ENCODE measurements around the gene ALCAM. TPM values are rescaled to one million over a fixed set of nuclear protein-coding genes. Genes with fewer than 3 reads are reported as not detected.
"Not testable (repeated sequence)": the region's sequence is repeated elsewhere in the genome, so short reads cannot be mapped to it uniquely, and the experiment has no call there.

Gene ALCAM
- total RNA-seq, 2 donors from 2014 or later: 3.3 to 16.5 TPM

- no peak for DNase-seq (ENCODE audit: low spot score)
- no peaks in the 10 kb centered on the region for H3K27me3 ChIP-seq
- TF ChIP-seq CTCF (IDR thresholded peaks at IDR 0.05): no peak
- H3K9me3 ChIP-seq: no peaks in the 10 kb centered on the region
- H3K27ac ChIP-seq: no peak overlapping the region
- no peak overlapping the region for H3K4me3 ChIP-seq
- no peaks in the 10 kb centered on the region for H3K4me1 ChIP-seq
- no peaks in the 10 kb centered on the region for H3K36me3 ChIP-seq
Observed at GRCh38 chr3:105385179-105385578, 18.5 kb downstream of the ALCAM start.

GRCh38 chr3:105385819-105386508 is 19.3 kb downstream of the ALCAM start:
- Histone ChIP-seq H3K9me3 (peaks cover 0 to 5% of the 10 kb centered on the region in 2 donors), H3K36me3 (no peaks in the 10 kb centered on the region), H3K4me1 (no peaks in the 10 kb centered on the region), H3K27ac (no peak overlapping the region), H3K4me3 (no peak overlapping the region), H3K27me3 (no peaks in the 10 kb centered on the region)
- no peak for DNase-seq (ENCODE audit: low spot score)
- no peak for TF ChIP-seq CTCF (IDR thresholded peaks at IDR 0.05)

GRCh38 chr3:105387122-105387751 is 20.5 kb downstream of the ALCAM start:
- DNase-seq (ENCODE audit: low spot score): no peak
- H3K27me3 ChIP-seq: no peaks in the 10 kb centered on the region
- H3K9me3 ChIP-seq: peaks cover 0 to 16% of the 10 kb centered on the region in 2 donors
- no peak overlapping the region for H3K4me3 ChIP-seq
- no peak overlapping the region for H3K27ac ChIP-seq
- no peaks in the 10 kb centered on the region for H3K4me1 ChIP-seq
- no peaks in the 10 kb centered on the region for H3K36me3 ChIP-seq
- TF ChIP-seq CTCF (IDR thresholded peaks at IDR 0.05): no peak

- Histone ChIP-seq H3K4me1 (no peaks in the 10 kb centered on the region), H3K27me3 (no peaks in the 10 kb centered on the region), H3K4me3 (no peak overlapping the region), H3K36me3 (no peaks in the 10 kb centered on the region), H3K27ac (no peak overlapping the region), H3K9me3 (peaks cover 0 to 22% of the 10 kb centered on the region in 2 donors)
- no peak for TF ChIP-seq CTCF (IDR thresholded peaks at IDR 0.05)
- no peak for DNase-seq (ENCODE audit: low spot score)
Observed at GRCh38 chr3:105388176-105388575, 21.5 kb downstream of the ALCAM start.

- H3K4me3 ChIP-seq; H3K4me1 ChIP-seq; H3K36me3 ChIP-seq; H3K27ac ChIP-seq; DNase-seq (ENCODE audit: low spot score); H3K27me3 ChIP-seq: not testable (repeated sequence)
- peaks cover 0 to 22% of the 10 kb centered on the region in 2 donors for H3K9me3 ChIP-seq
Observed at GRCh38 chr3:105389759-105390158, 23.1 kb downstream of the ALCAM start.

- not testable (repeated sequence) for DNase-seq (ENCODE audit: low spot score); H3K27ac ChIP-seq; H3K4me1 ChIP-seq; H3K27me3 ChIP-seq; H3K36me3 ChIP-seq; H3K4me3 ChIP-seq
- H3K9me3 ChIP-seq: peaks cover 0 to 22% of the 10 kb centered on the region in 2 donors
Observed at GRCh38 chr3:105392598-105392997, 25.9 kb downstream of the ALCAM start.

- no peak overlapping the region for H3K27ac ChIP-seq
- no peak overlapping the region for H3K4me3 ChIP-seq
- no peaks in the 10 kb centered on the region for H3K36me3 ChIP-seq
- no peak for TF ChIP-seq CTCF (IDR thresholded peaks at IDR 0.05)
- H3K4me1 ChIP-seq: no peaks in the 10 kb centered on the region
- no peaks in the 10 kb centered on the region for H3K27me3 ChIP-seq
- no peak for DNase-seq (ENCODE audit: low spot score)
- H3K9me3 ChIP-seq: peaks cover 0 to 22% of the 10 kb centered on the region in 2 donors
Observed at GRCh38 chr3:105394177-105394576, 27.5 kb downstream of the ALCAM start.
